DMS53 treated with DMSO at 0.1 percent for 48 hours (cell line): ENCODE results near the gene CCDC50.

Source experiments
- DNase-seq: peaks from one replicate; lab custom pipeline; 2025; ENCODE audit not compliant: unreplicated experiment; lab: John Stamatoyannopoulos, UW

The CCDC50 gene

GRCh38 chr3:191328962-191329653 is at the start of gene CCDC50:
CCDC50 (plus strand) TSS chr3:191329394; CDS start chr3:191329675, 281 bp downstream.
- peak; percentile 63 for DNase-seq

GRCh38 chr3:191280111-191280510 is 49.1 kb upstream of the CCDC50 start:
- DNase-seq, result no peak

GRCh38 chr3:191280882-191281281 is 48.3 kb upstream of the CCDC50 start:
- DNase-seq, result no peak

- DNase-seq, result no peak
These were observed 46.7 kb upstream of the CCDC50 start for GRCh38 chr3:191282251-191283185.

- no peak for DNase-seq
These were observed 45.8 kb upstream of the CCDC50 start for GRCh38 chr3:191283400-191283799.

- no peak for DNase-seq
These were observed 38.7 kb upstream of the CCDC50 start for GRCh38 chr3:191290311-191291025.

- no peak for DNase-seq
These were observed 36.8 kb upstream of the CCDC50 start for GRCh38 chr3:191292243-191293015.

GRCh38 chr3:191294291-191294690 is 34.9 kb upstream of the CCDC50 start:
- DNase-seq, result no peak

GRCh38 chr3:191296041-191296541 is 33.1 kb upstream of the CCDC50 start:
- peak; percentile 44 for DNase-seq

- no peak for DNase-seq
These were observed 30.3 kb upstream of the CCDC50 start for GRCh38 chr3:191298846-191299245.

- no peak for DNase-seq
These were observed 28.8 kb upstream of the CCDC50 start for GRCh38 chr3:191300422-191300821.

GRCh38 chr3:191301017-191301416 is 28.2 kb upstream of the CCDC50 start:
- no peak for DNase-seq

GRCh38 chr3:191301782-191302411 is 27.3 kb upstream of the CCDC50 start:
- no peak for DNase-seq

- DNase-seq, result no peak
These were observed 26.7 kb upstream of the CCDC50 start for GRCh38 chr3:191302451-191302850.

GRCh38 chr3:191303596-191303995 is 25.6 kb upstream of the CCDC50 start:
- no peak for DNase-seq

GRCh38 chr3:191306428-191306827 is 22.8 kb upstream of the CCDC50 start:
- DNase-seq, result no peak

- no peak for DNase-seq
These were observed 21.9 kb upstream of the CCDC50 start for GRCh38 chr3:191307341-191307740.

- DNase-seq, result no peak
These were observed 15.9 kb upstream of the CCDC50 start for GRCh38 chr3:191313296-191313695.

GRCh38 chr3:191314109-191314728 is 15.0 kb upstream of the CCDC50 start:
- DNase-seq, result no peak
